ENCODE results near the gene C3orf49.

Gene C3orf49

DNA sequence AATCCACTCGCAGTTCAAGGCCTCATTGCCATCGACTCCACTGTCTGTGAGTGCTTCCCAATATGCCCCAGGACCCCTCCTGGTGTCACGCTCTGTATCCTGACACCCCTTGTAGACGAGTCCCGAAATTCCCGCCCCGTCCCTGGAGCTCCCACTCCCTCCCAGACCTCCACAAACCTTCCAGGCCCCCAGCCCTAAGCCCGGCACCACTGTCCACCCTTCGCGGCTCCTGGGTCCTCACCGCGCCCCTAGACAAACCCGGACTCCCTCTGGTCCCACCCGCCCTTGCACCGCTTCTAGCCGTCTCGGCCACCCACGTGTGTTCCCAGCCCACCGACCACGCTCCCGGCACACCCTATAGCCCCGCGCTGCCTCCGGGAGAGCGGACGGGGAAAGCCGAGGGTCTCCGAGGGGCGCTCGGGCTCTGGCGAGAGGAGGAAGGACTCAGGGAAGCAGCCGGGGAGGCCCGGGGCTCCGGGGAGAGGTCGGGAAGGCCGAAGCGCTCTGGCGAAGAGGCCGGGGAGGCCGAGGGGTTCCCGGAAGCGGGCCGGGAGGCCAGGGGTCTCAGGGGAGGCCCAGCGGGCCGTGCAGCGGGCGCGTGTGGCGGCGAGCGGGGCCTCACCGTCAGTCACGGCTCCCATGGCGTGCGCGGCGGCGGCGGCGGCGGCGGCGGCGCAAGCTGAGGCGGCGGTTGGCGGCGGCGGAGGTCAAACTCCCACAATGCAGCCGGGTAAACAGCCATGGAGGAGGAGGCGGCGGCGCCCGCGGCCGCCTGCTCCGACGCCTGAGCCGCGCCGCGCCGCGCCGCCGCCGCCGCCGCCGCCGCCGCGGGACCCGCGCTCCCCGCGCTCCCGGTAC lies 44.3 kb downstream of the C3orf49 start, which contains the start of the genes ATXN7 and THOC7:
Gene ATXN7, plus strand, starts transcription at position 718 of the 858 bp plus-strand sequence. CDS start 48,732 bp downstream, outside the sequence.
Gene THOC7, minus strand, starts transcription at position 656 of the 858 bp plus-strand sequence. Its CDS starts 15 bp downstream, at position 641.
- DNase-seq (ENCODE audit: low read depth) = no peak
- TF ChIP-seq, protein P1, sequence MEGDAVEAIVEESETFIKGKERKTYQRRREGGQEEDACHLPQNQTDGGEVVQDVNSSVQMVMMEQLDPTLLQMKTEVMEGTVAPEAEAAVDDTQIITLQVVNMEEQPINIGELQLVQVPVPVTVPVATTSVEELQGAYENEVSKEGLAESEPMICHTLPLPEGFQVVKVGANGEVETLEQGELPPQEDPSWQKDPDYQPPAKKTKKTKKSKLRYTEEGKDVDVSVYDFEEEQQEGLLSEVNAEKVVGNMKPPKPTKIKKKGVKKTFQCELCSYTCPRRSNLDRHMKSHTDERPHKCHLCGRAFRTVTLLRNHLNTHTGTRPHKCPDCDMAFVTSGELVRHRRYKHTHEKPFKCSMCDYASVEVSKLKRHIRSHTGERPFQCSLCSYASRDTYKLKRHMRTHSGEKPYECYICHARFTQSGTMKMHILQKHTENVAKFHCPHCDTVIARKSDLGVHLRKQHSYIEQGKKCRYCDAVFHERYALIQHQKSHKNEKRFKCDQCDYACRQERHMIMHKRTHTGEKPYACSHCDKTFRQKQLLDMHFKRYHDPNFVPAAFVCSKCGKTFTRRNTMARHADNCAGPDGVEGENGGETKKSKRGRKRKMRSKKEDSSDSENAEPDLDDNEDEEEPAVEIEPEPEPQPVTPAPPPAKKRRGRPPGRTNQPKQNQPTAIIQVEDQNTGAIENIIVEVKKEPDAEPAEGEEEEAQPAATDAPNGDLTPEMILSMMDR (IDR thresholded peaks at IDR 0.05; ENCODE audit: low read depth, low read length, missing control alignments) = no peak
- peak within 1 kb of the TSS; percentile 86 for H3K4me3 ChIP-seq (ENCODE audit: low read depth, low read length)
- in situ Hi-C loops (cut with HindIII; ENCODE audit: low sequenced_read_pairs) = no loop called here

GRCh38 chr3:63864008-63864964 lies 45.2 kb downstream of the C3orf49 start:
- in situ Hi-C loops (cut with HindIII; ENCODE audit: low sequenced_read_pairs) = no loop called here
- TF ChIP-seq, protein P1 (IDR thresholded peaks at IDR 0.05; ENCODE audit: low read depth, low read length, missing control alignments) = no peak
- DNase-seq (ENCODE audit: low read depth) = no peak
- H3K4me3 ChIP-seq (ENCODE audit: low read depth, low read length) = peak overlapping the region; percentile 76

DNA sequence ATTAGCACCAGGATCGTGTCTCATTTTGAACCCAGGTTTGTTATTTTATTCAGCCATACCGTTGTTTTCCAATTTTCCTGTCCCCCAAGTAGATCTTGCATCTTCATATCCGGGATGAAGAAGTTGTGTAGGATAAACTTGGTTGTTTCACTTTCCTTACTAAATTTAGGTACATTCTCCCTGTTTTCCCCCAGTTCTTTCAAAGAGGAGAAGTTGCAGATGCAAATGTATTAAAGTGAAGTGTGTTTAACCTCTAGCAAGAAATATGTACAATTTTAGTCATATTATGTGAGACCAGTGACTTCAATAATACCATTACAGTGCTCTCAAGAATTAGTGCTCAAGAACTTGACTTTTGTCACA lies 45.8 kb downstream of the C3orf49 start:
- in situ Hi-C loops (cut with HindIII; ENCODE audit: low sequenced_read_pairs) = no loop called here
- TF ChIP-seq, protein P1 (IDR thresholded peaks at IDR 0.05; ENCODE audit: low read depth, low read length, missing control alignments) = no peak

DNA sequence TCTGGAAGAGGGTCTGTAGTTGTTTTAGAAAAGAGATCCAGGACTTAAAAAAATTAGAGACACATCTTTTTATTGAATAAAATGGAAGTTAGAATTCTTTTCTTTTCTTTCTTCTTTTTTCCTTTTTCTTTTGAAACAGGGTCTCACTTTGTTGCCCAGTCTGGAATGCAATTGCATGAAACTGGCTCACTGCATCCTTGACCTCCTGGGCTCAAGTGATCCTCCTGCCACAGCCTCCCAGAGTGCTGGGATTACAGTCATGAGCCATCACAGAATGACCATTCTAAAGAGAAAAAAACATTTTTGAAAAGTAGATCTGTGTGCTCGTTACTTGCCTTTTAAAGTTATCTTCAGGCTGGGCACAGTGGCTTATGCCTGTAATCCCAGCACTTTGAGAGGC lies 48.1 kb downstream of the C3orf49 start:
- in situ Hi-C loops (cut with HindIII; ENCODE audit: low sequenced_read_pairs) = no loop called here
- no peak overlapping the region for H3K4me3 ChIP-seq (ENCODE audit: low read depth, low read length)
- no peak for DNase-seq (ENCODE audit: low read depth)
- TF ChIP-seq, protein P1 (IDR thresholded peaks at IDR 0.05; ENCODE audit: low read depth, low read length, missing control alignments) = no peak

More for the DNA sequence above, 45.8 kb downstream of the C3orf49 start:
- DNase-seq (ENCODE audit: low read depth) = no peak
- peak overlapping the region; percentile 76 for H3K4me3 ChIP-seq (ENCODE audit: low read depth, low read length)

DNA sequence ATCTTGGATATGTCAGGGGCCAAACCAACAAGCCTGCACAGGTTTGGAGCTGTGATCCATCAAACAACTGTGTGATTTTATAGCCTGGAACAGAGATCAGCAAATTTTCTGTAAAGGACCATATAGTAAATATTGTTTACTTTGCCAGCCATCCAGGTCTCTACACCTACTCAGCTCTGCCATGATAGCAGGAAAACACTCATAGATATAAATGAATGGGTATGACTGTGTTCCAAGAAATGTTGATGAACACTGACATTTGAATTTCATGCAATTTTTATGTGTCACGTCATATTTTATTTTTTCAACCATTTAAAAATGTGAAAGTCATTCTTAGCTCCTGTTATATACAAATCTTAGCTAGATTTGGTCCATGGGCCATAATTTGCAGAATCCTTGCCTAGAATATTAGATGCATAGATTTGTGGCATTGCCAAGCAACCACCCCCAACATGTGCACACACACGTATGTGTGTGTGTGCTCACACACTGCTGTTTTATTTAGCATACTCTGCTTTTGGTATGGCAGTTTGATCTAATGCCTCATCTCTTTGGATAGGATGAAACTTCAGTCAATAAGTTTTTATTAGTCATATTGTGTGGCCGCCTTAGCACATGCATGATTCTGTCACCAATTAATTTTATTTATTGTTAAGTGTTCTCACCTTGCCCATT lies 51.0 kb downstream of the C3orf49 start:
- in situ Hi-C loops (cut with HindIII; ENCODE audit: low sequenced_read_pairs) = no loop called here
- TF ChIP-seq, protein P1 (IDR thresholded peaks at IDR 0.05; ENCODE audit: low read depth, low read length, missing control alignments) = no peak
- DNase-seq (ENCODE audit: low read depth) = no peak
- H3K4me3 ChIP-seq (ENCODE audit: low read depth, low read length) = no peak overlapping the region

DNA sequence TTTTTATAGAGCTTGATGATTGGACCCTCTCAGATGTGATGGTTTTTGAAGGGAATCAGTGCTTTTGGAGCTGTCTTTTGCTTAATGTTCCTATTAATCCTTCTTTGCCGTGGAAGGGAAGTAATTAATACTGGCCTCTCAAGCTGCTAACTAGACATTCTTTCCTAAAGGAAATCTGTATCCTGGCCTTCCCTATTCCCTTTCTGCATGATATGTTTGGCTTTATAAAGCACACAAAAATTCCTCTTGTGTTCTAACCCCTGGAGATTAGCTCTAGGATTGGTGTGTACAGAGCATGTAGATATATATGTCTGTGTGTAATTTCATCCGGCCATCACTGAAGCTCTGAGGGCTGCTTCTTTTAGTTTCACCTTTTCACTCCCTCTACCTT lies 51.5 kb downstream of the C3orf49 start:
- in situ Hi-C loops (cut with HindIII; ENCODE audit: low sequenced_read_pairs) = no loop called here
- DNase-seq (ENCODE audit: low read depth) = no peak
- TF ChIP-seq, protein P1 (IDR thresholded peaks at IDR 0.05; ENCODE audit: low read depth, low read length, missing control alignments) = no peak
- H3K4me3 ChIP-seq (ENCODE audit: low read depth, low read length) = no peak overlapping the region

All from astrocyte of the cerebellum (primary cell).